ENCODE measurements around the gene HDLBP. TPM values are rescaled to one million over a fixed set of nuclear protein-coding genes. Genes with fewer than 3 reads are reported as not detected.

HDLBP gene
- total RNA-seq, 1 donor from 2014 or later = 420 TPM

DNA sequence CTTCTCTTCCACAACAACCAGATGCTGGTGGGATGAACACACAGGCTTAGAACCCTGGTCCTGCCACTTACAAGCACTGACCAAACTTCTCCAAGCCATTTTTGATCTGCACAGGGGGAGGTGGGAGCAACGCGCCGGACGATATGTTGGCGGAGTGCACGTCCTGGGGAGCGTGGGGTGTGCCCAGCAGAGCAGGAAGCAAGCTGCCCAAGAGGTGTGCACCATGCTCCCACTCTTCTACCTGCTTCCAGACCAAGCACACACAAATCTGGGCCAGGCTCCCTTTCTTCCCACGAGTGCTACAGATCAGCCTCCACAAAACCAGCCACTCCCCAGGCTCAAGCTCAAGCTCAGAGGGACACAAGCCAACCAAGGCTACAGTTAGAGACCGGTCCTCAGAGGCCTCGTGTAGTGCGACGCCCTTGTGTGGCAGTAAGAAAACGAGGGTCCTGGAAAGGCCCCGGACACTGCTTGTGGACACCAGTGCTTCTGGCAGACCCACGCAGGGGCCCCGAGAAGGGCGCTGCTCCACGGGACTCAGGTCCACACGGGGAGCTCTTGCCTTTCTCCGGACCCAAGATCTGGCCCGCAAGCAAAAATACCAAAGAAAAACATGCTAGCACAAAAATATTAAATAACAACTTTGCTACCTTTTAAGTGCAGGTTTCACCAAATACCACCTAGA, 75.0 kb downstream of the HDLBP start:
- DNase-seq (no peak), ATAC-seq (no peak)
- intact Hi-C loops (cut with micrococcal nuclease) = no loop called here

DNA sequence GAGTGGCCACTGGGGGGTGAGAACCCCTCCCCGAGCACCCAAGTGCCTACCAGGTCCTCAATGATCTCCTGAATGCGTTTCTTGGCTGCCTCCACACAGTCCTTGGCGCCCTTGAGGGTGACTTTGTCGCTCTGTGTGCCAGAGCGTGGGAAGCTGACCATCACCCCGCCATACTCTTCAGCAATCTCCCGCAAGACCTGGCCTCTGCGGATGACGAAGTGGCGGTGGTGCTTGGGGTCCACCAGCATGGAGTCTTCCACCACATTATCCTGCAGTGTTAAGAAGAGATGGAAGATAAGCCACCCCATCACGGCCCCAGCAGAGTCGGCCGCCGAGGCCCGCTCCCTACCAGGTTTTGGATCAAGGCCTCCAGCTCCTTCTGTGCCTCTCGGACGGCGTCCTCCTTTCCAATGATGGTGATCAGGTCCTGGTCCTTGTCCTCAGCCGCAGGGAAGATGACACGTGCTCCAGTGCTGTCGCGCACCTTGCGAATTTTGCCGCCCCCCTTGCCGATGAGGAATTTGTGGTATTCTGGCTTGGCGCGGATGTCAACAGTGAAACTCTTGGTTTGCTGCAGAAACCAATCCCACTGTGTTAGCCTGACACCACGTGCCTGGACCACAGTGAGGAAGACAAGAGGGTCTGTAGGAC, 75.8 kb downstream of the HDLBP start:
- intact Hi-C loops (cut with micrococcal nuclease) = no loop called here
- ATAC-seq = no peak
- no peak for DNase-seq

DNA sequence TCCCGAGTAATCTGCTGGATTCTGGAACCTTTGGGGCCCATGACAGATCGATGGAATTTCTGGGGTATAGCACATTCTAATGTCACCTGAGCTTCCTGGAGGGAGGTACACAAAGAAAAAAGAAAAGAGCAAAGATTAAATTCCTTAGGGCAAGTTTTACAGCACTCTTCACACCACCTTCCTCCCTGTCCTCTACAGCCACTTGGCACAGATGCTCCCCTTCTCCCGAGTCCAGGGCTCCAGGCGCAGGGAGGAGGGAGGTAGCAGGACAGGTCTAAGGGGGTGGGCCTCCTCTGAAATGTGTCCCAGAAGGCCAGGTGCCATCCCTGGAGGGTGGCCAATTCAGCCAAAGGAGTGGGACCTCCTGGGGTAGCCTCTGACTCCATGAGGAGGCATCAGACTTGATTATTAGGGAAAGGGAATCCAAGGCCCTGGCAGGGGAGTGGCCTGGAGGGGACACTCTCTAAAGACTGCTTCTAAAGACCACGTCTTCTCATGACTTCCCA, 76.7 kb downstream of the HDLBP start:
- ATAC-seq (no peak), DNase-seq (no peak)
- intact Hi-C loops (cut with micrococcal nuclease) = no loop called here

DNA sequence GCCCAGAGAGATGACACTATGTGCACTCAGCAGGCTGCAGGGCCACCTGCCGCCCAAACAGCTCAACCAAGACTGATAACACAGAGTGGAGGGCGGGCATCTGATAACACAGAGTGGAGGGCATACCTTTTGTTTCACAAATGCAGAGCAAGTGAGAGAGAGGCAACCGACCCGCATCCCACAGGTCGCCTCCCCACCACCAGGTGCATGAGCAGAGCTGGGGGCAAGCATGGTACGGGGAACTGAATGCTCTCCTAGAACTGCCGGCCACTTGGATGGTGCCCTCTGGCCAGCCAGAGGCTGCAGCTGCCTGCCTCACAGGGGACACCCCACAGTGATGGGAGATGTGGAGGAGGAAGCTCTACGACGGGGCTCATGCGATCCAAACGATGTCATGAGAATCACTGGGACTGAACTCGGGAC, 77.5 kb downstream of the HDLBP start:
- intact Hi-C loops (cut with micrococcal nuclease) = no loop called here
- ATAC-seq = no peak
- no peak for DNase-seq

DNA sequence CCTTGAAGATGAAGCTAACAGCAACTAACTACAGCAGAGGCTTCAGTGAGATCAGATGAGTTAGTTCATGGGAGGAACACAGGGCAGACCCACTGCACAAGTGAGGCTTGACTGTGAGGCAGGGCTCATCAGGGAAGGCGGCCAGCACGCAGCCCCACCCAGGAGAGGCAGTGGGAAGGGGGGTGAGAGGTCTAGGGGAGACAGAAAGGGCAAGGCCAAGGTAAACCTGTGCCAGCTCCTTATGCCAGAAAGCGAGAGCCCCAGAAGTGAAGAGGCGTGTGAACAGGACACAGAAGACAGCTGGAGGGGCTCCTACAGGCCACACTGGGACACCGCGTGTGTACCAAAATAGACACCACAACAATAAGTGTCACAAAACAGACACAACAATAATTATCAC, 78.4 kb downstream of the HDLBP start:
- intact Hi-C loops (cut with micrococcal nuclease) = no loop called here
- ATAC-seq (no peak), DNase-seq (peak; percentile 11)

DNA sequence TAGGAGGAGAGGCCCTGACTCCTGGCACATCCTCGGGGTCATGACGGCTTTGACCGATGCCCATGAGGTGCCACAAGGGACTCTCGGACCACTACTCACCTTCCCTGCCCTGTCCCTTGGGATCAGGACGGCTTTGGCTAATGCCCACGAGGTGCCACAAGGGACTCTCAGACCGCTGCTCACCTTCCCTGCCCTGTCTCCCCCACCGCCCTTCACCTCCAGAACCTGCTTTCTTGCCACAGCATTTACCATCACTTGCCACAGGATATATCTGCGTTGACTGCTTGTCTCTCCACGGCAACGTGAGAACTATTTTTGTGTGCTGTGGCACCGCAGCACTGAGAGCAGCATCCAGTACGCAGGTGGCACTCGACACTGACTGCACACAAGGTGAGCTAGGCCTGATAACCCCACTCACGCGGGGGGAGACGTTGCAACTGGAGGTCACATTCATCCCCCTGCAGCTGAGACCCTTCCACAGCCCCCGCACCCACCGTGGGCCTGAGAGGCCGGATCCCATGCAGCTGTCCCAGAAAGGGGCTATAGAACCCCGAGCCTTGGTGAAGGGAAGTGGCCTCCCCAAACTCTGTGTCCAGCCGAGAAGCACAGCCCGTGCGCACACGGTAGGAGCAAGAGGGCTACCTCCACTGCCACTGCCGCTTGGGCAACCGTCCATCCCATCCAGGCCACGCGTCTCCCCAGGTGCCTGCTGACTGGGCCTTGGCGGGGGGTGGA, 79.4 kb downstream of the HDLBP start:
- intact Hi-C loops (cut with micrococcal nuclease) = no loop called here
- ATAC-seq (no peak), DNase-seq (peak; percentile 26)

DNA sequence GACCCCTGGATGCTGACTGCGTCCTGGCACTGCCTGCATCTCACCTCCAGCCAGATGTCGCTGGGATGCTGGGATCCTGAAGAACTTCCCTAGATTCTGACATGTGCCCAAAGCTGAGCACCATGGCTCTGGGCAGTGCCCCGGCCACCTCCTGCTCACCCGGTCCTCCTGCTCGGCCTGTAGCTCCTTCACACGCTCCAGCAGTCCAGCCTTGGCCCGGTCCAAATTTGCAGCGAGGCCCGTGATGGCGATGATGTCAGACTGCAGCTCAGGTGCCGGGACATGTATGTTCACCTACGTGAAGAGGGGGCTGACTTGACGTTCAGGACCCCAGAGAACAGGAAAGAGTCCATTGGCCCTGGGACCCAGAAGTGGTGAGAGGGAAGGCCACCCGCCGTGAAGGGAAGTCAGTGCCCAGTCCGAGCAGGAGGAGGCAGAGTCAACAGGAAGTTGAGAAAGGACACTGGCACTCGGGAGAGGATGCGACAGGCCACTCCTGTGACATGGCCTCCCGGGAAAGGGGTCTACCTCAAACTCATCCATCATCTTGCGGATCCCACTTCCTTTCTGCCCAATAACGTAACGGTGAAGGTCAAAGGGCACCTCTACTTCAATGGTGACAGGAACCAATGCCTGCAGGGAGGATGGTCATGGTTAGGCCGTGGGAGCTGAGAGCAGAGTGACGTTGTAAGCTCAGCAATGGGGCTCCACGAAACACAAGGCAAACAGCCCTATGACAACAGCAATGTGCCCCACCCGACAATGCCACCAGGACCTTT, 80.3 kb downstream of the HDLBP start:
- ATAC-seq = no peak
- peak; percentile 3 for DNase-seq
- intact Hi-C loops (cut with micrococcal nuclease) = no loop called here

DNA sequence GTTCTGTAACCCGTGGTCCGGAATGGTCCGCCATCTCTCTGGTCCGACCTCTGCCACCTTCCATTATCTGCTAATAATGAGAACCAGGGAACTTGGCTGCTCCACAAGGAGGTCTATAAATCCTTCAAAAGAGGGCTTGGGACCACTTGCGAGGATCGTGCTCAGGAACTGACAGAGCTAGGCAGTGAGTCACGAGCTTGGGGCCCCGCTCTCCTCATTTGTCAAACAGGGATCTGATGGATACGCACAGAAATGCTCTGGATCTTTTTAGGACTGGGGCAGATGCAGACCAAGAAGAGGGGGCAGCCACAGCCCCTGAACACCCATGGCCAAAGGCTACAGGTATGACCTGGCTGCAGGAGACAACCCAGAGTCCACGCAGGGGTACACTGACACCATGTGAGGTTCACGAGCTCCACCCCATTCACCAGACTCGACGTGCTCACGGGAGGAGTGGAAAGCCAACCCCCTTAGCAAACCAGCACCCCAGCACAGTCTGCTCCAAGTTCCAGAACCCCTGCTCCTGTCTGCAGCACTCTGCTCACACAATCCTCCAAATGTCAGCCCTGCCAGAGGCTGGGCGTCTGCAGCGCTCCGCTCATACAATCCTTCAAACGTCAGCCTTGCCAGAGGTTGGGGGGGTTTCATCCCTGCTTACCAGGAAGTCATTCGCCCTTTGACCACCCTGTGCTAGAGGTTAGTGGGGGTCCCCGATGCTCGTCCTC, 81.2 kb downstream of the HDLBP start:
- DNase-seq (peak; percentile 18), ATAC-seq (no peak)
- intact Hi-C loops (cut with micrococcal nuclease) = no loop called here

DNA sequence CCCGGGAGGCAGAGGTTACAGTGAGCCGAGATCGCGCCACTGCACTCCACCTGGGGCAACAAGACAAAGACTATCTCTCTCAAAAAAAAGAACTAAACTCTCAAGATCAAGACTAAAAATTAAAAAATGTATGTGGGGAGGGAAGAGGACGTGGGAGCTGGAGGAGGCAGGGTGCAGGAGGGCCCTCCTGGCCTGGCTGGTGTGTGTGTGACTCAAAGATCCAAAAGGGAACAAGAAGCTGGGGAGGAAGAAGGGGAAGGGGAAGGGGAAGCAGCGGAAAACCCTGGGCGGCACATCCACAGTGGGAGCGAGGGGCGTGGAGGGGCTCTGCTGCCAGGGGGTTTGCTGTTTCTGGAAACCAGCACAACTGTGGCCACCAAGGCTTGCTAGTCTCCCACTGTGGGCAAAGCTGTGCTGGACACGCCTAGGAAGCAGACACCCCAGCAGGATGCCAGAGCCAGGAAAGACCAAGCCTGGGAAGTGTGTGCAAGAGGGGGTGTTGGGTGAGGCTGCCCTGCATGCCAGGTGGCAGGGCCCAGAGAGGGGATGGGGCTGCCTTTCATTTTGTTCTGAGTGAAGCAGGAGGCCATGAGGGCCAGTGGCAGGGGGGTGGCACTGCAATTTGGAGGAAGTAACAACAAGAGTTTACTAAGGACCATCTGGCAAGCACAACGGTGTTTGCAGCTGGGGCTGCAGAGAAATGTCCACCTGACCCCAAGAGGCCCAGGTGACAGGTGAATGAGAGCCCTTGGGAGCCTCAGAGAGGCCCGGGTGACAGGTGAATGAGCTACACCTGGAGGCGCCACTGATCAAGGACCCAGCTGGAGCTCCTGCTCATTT, 82.5 kb downstream of the HDLBP start:
- DNase-seq (peak; percentile 20), ATAC-seq (no peak)
- intact Hi-C loops (cut with micrococcal nuclease) = no loop called here

DNA sequence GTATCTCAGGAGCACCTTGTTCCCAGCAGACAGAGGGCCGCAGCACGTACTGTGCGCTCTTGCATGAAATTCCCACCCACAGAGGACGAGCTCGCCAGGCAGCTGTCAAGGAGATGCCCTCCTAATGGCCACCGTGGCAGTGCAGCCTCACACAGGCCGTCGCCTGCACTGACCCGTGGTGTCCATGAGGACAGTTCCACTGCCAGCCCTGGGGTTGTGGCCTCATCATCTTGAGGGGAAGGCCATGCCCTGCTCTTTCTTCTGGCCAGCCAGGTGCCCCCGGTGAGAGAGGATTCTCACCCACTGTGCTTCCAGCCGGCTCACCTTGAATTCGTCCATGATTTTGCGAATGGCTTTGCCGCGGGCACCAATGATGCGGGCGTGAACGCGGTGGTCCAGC, 85.0 kb downstream of the HDLBP start:
- intact Hi-C loops (cut with micrococcal nuclease) = no loop called here
- ATAC-seq = no peak
- DNase-seq = peak; percentile 32

DNA sequence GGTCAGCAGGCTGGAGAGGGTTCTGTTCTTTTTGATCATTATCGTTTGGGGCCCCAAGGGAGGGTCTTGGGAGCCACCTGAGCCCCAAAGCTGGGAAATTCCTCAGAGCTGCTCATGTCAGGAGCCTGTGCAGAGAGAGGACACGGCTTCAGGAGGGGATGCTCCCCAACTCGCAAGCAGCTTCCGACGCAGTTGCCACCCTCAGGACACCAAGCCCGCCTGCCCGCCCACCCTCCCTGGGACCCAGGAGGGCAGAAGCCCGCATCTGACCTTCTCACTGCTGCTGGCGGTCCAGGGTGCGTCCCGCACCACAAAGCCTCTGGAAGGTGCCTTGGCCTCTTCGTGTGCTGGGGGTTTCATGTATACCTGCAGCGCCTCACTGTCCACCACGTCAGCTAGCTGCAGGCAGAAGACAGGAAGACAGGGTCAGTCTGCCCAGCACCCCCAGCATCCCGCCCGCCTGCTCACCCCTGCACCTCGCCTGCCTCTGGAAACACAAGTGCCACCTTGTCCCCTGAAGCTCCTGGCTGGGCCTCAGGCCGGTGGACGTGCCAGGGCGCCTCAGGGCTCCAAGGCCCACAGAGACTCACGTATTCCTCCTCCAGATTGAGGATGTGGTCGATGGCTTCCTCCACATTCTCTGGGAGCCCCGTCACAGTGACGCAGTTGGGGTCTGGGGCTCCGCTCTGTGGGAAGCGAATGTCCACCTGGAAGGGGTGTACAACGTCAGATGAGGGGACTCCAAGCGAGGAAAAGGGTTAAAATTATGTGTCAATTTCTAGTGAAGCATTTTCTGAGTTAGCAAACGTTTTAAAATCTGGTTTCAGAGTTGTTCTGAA, 85.7 kb downstream of the HDLBP start:
- intact Hi-C loops (cut with micrococcal nuclease) = no loop called here
- ATAC-seq (no peak), DNase-seq (peak; percentile 18)

DNA sequence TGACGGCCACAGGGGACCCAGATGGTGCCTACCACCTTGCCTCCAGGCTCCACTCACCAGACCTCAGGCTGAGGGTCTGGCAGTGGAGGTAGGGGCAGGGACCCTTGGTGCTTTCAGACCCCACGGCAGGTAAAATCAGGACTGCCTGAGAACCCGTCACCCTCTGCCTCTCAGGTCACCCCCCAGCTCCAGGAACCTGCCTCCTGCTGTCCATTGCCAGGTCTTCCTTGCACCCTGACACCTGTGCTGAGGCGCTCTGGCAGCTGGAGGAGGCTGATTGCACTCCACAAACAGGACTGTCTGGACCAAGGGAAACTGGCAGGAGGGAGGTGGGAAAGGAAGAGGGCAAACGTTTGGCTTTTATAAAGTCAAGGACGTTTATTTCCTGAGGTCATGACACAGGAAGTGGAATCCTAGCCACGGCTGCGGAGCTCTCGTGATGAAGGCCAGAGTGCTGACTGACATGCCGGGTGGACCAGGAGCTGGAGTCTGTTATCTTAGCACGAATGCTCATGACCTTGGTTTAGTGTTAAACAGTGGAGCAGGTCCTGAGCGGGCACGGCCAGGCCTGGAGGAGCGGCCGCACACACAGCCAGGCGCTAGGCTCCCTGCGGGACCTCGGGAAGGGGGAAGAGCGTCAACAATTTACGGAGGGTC, 86.5 kb downstream of the HDLBP start:
- ATAC-seq = peak; percentile 66
- DNase-seq = peak; percentile 52
- intact Hi-C loops (cut with micrococcal nuclease) = no loop called here

DNA sequence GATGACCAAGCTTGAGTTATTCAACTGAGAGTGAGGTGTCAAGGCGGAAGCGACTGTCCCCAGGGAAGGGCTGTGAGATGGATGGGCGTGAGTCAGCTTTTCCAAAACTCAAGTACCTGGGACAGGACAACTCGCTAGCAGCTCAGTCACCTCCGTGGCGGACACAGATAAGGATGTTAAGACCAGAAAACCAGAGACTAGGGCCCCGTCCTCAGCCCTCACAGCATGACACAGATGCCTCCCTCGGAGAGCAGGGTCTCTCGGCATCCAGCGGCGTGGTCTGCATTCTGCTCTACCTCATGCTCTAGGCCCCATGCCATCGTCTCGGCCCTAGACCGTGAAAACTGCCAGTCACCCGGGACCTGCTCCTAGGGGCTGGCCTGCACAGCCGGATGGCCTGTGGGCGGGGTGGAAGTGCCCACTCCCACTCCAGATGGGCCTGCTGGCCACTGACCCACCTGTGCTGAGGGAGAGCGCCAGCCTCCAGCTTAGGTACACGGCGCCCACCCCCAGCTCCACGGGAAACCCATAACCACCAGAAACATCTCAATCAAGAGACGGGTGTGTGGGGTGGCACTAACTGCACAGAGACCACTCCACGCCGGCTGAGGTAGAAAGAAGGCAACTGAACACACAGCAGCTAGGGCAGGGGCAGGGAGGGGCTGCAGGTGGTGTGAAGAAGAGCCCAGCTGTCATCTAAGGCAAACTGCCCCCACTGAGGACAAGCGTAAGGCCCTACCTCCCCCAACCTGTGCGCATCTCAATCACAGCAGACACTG, 87.2 kb downstream of the HDLBP start:
- intact Hi-C loops (cut with micrococcal nuclease) = no loop called here
- ATAC-seq = no peak
- DNase-seq = peak; percentile 24

DNA sequence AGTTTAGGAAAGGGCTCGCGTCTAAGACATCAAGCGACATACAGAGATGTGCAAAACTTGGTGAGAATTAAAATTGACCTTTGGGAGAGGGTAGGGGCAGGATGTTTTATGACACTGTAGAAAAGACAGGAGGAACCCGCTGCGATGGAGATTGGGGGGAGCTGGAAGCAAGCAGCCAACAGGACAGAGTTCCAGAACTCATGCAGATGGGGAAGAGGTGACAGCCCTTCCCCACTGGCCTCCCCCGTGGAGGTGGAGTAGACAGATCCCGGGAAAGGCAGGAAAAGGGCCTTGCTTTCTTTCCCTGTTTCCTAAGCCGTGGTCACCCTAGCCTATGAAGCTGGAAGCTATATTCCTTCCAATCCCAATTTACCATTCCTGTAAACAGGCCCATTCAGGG, 87.9 kb downstream of the HDLBP start:
- intact Hi-C loops (cut with micrococcal nuclease) = no loop called here
- ATAC-seq (no peak), DNase-seq (peak; percentile 10)

DNA sequence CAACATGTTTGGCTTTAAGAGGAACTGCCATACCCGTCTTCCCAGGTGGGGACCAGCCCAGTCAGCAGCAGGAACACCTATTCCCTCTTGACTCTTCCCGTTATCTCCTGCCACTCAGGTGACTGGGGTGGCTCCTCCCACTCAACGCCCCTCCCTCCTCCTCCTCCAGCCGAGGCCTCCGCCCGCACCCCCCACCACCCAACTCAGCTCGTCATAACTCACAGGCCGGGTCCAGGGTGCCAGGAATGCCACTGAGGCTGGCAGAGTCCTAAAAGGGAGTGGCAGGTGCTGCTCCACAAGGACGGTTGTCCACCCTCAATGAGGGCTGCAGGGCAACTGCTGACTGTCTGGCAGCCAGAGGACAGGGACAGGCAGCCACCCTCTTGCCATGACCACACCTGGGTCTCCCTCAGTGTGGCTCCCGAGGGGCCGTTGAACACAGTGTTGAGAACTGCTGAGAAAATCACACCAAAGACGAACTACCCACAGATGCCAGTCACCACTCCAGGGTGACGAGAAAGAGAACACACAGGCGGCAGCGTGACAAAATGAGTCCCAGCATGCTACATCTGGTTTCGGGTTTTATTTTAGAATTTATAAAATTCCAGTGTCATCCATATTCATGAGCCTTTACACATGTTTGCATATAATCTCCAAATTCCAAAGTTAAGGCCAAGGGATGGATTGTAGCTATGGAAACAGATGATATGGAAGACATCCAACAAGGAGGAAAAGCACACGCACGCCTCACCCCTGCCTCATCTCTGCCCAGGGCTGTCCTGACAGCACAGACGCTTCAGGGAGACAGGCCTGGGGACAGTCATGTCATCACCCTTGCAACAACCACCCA, 88.5 kb downstream of the HDLBP start:
- intact Hi-C loops (cut with micrococcal nuclease) = no loop called here
- peak; percentile 31 for DNase-seq
- ATAC-seq = peak; percentile 32
